GM12891 (cell line): Measurements from ENCODE around the gene CD300LF.

Experiments
- DNase-seq: peaks from one replicate; pipeline ENCODE4 v3.0.0; 2011; ENCODE audit warnings: low spot score; ENCODE audit not compliant: insufficient read length
- FAIRE-seq: peaks from 2 replicates; lab custom pipeline; 2011; peaks lifted over from hg19 to GRCh38; lab: Jason Lieb, UNC
- PAX5 ChIP-seq: IDR thresholded peaks from 2 replicates; pipeline ENCODE4 v1.6.1; 2011; ENCODE audit warnings: low read length, moderate library complexity, mild to moderate bottlenecking; ENCODE audit not compliant: insufficient read depth, severe bottlenecking
- POLR2A ChIP-seq: IDR thresholded peaks from 2 replicates; pipeline ENCODE4 v1.6.1; 2011; ENCODE audit warnings: low read depth, low read length, control low read depth
- POLR2AphosphoS5 ChIP-seq: IDR thresholded peaks from 2 replicates; pipeline ENCODE4 v1.6.1; 2011; ENCODE audit warnings: low read depth, low read length, control low read depth
- POU2F2 ChIP-seq: IDR thresholded peaks from 2 replicates; pipeline ENCODE4 v1.6.1; 2011; ENCODE audit warnings: low read depth, mild to moderate bottlenecking, control low read depth, low read length, moderate library complexity
- SPI1 ChIP-seq: IDR thresholded peaks from 2 replicates; pipeline ENCODE4 v1.6.1; 2011; ENCODE audit warnings: low read depth, low read length, control low read depth
- TAF1 ChIP-seq: IDR thresholded peaks from 2 replicates; pipeline ENCODE4 v1.6.1; 2011; ENCODE audit warnings: low read depth, low read length, control low read depth

Gene CD300LF

DNA sequence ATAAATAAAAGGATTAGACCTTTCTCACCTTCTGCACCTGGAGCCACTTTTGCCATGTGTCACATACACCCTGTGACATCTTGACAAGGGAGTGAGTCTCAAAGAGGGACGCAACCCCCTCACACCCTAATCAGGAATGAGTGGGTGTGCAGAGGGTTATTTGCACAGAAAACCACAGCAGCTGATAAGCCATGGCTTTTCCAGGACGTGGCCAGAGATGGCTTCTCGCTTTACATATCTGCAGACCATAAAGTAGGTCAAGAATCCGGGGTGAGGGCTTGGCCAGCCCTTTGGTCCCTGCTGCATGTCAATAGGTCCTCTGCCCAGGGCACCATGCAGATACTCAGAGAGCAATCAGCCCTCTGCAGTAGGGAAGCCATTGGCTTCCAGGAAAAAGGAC lies 2.4 kb upstream of the CD300LF start:
- TF ChIP-seq POU2F2 (no peak), POLR2AphosphoS5 (no peak), POLR2A (no peak), TAF1 (no peak), SPI1 (no peak), PAX5 (no peak)
- FAIRE-seq: no peak
- no peak for DNase-seq

DNA sequence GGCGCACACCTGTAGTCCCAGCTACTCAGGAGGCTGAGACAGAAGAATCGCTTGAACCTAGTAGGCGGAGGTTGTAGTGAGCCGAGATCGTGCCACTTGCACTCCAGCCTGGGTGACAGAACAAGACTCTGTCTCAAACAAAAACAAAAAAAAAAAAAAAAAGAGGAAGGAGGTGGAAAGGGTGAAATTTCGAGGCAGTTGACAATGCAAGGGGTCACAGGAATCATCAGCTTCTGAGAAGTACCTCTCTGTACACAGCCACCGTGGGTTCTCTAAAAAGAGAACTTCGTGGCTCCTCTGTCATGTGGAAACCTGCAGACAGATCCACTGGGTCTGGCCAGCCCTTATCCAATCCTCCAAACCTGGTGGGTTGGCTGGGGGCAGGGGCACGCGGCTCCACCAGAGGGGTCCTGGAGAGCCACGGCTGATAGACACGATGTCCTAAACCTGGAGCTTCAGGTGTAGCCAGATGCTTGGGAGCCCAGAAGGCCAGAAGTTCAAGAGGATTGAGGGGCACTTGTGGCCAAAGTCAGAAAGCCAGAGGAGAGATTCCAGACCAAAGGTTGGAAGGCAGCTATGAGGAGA lies 540 bp upstream of the CD300LF start:
- DNase-seq (no peak), FAIRE-seq (no peak)
- TF ChIP-seq POLR2AphosphoS5: no peak

DNA sequence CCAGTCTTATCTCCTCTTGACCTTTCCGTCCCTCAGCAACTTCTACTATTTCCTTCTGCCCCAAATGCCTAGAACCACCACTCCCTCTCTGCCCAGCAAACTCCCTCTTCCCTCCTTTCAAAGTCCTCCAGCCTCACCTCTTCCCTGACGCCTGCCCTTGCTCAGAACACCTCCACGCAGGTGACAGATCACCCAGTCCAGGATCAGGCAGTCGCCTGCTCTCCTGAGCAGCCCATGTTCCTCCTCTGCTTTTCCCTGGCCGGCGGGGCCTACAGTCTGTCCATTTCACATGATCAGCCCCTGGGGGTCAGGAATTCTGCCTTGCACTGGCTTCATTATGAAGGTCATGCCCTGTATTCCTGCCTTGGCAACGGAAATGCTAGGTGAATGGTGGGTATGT lies 422 bp downstream of the CD300LF start:
- TF ChIP-seq POLR2AphosphoS5: no peak
- DNase-seq (no peak), FAIRE-seq (no peak)

DNA sequence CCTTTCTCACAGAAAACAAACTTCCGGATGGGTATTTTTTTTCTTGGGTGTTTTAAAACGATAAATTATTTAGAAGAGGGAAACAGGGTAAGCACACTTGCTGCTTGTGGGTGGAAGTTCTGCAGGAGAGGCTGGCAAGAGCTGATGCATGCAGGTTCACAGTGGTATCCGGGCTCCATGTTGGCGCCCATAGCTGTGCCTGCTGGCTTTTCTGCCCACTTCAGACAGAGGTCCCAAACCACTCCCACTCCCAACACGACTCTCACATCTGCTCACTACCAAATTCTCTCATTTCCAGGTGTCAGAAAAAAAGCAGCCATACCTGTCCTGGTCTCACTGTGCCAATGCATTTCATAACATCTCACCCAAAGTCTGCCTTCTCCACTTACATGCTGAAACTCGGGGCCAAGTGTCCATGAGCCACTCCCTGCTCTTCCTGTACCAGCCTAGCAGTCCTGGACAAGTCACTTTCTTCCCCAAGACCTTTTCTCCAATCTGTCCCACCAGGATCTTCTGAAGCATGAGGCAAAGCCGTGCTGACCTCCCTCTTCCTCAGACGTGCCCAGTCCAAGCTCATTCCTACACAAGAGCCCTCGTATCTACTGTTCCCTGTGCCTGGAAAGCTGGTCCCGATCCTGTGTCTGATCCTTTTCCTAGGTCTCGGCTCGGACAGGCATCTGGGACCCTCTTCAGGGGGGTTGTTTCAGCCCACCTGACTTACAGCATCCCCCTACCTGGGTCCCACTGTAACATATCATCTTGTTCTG lies 1.5 kb downstream of the CD300LF start:
- DNase-seq (no peak), FAIRE-seq (no peak)
- TF ChIP-seq POU2F2 (no peak), TAF1 (no peak)

- DNase-seq (no peak), FAIRE-seq (no peak)
- TF ChIP-seq TAF1 (no peak), POLR2AphosphoS5 (no peak), POLR2A (no peak), POU2F2 (no peak), SPI1 (no peak)
Observed at GRCh38 chr17:74704544-74704943, 8.2 kb downstream of the CD300LF start.

- DNase-seq (no peak), FAIRE-seq (no peak)
- no peak for TF ChIP-seq SPI1
- TF ChIP-seq POU2F2: no peak
- no peak for TF ChIP-seq POLR2A
- TF ChIP-seq PAX5: no peak
- no peak for TF ChIP-seq TAF1
- TF ChIP-seq POLR2AphosphoS5: no peak
Observed at GRCh38 chr17:74703311-74703710, 9.4 kb downstream of the CD300LF start.

- FAIRE-seq (no peak), DNase-seq (no peak)
- no peak for TF ChIP-seq POLR2A
- TF ChIP-seq PAX5: no peak
- TF ChIP-seq POU2F2: no peak
- TF ChIP-seq SPI1: no peak
- TF ChIP-seq TAF1: no peak
- TF ChIP-seq POLR2AphosphoS5: no peak
Observed at GRCh38 chr17:74702116-74702871, 10.4 kb downstream of the CD300LF start.

DNA sequence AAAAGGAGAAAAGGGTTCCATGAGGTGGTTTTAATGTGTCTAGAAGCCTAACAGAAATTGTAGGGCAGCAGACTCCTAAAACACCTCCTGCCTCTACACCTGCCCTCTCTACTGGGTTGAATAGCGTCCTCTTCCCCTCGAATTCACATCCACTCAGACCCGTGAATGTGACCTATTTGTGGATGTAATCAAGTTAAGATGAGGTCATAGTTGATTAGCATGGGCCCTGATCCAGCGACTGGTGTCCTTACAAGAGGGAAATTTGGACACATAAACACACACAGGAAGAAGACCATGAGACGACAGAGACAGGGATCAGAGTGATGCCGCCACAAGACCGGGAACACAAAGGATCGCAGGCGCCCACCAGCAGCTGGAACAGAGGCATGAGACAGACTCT lies 13.5 kb downstream of the CD300LF start:
- no peak for FAIRE-seq
- no peak for TF ChIP-seq TAF1
- TF ChIP-seq POU2F2: no peak
- TF ChIP-seq SPI1: no peak
- TF ChIP-seq POLR2AphosphoS5: no peak
- no peak for TF ChIP-seq POLR2A
- TF ChIP-seq PAX5: no peak
- no peak for DNase-seq

DNA sequence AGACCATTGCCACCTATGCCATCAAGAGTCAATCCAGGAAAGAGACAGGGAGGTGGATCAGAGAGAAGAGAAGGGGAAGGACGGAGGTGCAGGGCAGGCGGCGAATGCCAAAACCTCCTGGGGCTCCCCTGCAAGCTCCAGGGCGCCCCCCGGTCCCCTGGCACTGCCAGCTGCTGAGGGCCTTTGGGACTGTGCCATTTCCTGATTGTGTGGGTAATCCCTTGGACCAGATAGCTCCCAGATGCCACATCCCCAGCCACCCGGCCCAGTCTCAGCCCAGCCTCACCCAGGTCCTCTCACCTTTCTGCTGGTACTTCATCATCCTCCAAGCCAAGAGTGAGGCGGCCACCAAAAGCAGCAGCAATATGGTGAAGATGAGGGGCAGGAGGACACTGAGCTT lies 14.7 kb downstream of the CD300LF start:
- no peak for FAIRE-seq
- DNase-seq: no peak
- no peak for TF ChIP-seq POU2F2
- TF ChIP-seq POLR2AphosphoS5: no peak
- TF ChIP-seq POLR2A: no peak
- no peak for TF ChIP-seq TAF1
- no peak for TF ChIP-seq PAX5

- TF ChIP-seq SPI1 (peak; percentile 70), TAF1 (no peak)
- FAIRE-seq (peak; percentile 65), DNase-seq (no peak)
Observed at GRCh38 chr17:74697515-74697914, 15.2 kb downstream of the CD300LF start.

GRCh38 chr17:74695629-74696028 lies 17.1 kb downstream of the CD300LF start:
- DNase-seq: no peak
- TF ChIP-seq POU2F2 (no peak), SPI1 (no peak), POLR2AphosphoS5 (no peak), TAF1 (no peak), PAX5 (no peak), POLR2A (no peak)
- FAIRE-seq: no peak
